ENCODE data around the gene NBPF6. TPM values are rescaled to one million over a fixed set of nuclear protein-coding genes. Genes with fewer than 3 reads are reported as not detected.

Gene NBPF6
- total RNA-seq, 1 experiment from 2014 or later, result not detected

GRCh38 chr1:108502138-108502537 is 52.0 kb downstream of the NBPF6 start:
- Histone ChIP-seq H4K8ac (replicated peaks; ENCODE audit: insufficient read length, low read depth, low read length) (no peak overlapping the region), H3K4me1 (ENCODE audit: insufficient read depth, low read length) (0 out of 2 replicates have a peak, but pooled peaks cover 3% of the 10 kb centered on the region), H4K5ac (ENCODE audit: insufficient read length, low read depth, low read length) (no peak overlapping the region), H3K23ac (ENCODE audit: insufficient read length, low read depth, low read length) (no peak overlapping the region), H2BK15ac (ENCODE audit: low read depth, low read length) (no peak overlapping the region), H2BK120ac (ENCODE audit: low read depth, low read length, poor library complexity, severe bottlenecking) (no peak overlapping the region), H2BK5ac (ENCODE audit: insufficient read length, low read length) (no peak overlapping the region), H2AK5ac (ENCODE audit: insufficient read length, low read length) (no peak overlapping the region), H3K14ac (ENCODE audit: insufficient read depth, low read length) (no peak overlapping the region), H4K91ac (ENCODE audit: insufficient read length, low read depth, low read length) (no peak overlapping the region), H3K27me3 (ENCODE audit: insufficient read depth, low read length) (no peaks in the 10 kb centered on the region), H3K27ac (ENCODE audit: insufficient read length, low read depth, low read length) (no peak overlapping the region), H2AFZ (ENCODE audit: low read length) (no peak overlapping the region), H3K9me3 (ENCODE audit: control insufficient read depth, low read depth, low read length) (no peaks in the 10 kb centered on the region), H2BK20ac (ENCODE audit: low read depth, low read length, poor library complexity, severe bottlenecking) (no peak overlapping the region), H3K4ac (ENCODE audit: low read depth, low read length) (no peak overlapping the region), H3K79me2 (ENCODE audit: insufficient read depth, low read length) (no peaks in the 10 kb centered on the region), H4K20me1 (ENCODE audit: control insufficient read depth, insufficient read depth, insufficient read length) (no peaks in the 10 kb centered on the region), H3T11ph (ENCODE audit: low read length) (no peak overlapping the region), H3K79me1 (ENCODE audit: insufficient read depth, low read depth, low read length, poor library complexity, severe bottlenecking) (no peaks in the 10 kb centered on the region), H3K9ac (ENCODE audit: extremely low read depth, insufficient read length, low read length) (no peak overlapping the region), H2BK12ac (ENCODE audit: insufficient read length, low read depth, low read length) (no peak overlapping the region), H3K4me2 (ENCODE audit: insufficient read depth, insufficient read length, low read length) (no peak overlapping the region), H3K23me2 (ENCODE audit: insufficient read length, low read depth, low read length, poor library complexity, severe bottlenecking) (no peaks in the 10 kb centered on the region), H3K56ac (ENCODE audit: insufficient read length, low read depth, low read length) (no peak overlapping the region), H3K18ac (ENCODE audit: insufficient read length, low read depth, low read length) (no peak overlapping the region)
- no peak overlapping the region for H3K4me3 Mint-ChIP-seq
- WGBS (ENCODE audit: extremely low coverage, insufficient read length, low lambda C conversion rate), result no CpG with 5 or more reads among the region's 2 CpGs
- no peaks in the 10 kb centered on the region for H3K27me3 Mint-ChIP-seq (ENCODE audit: low read depth)
- H3K27ac Mint-ChIP-seq, result peak overlapping the region in 1 of 3 experiments; percentile 86; a peak in 2 of 7 replicates
- DNase-seq, result no peak
- H3K36me3 Mint-ChIP-seq (ENCODE audit: insufficient read depth in 1 of 3, low read depth in 3 of 3), result no peaks in the 10 kb centered on the region
- H3K4me1 Mint-ChIP-seq, result peaks cover 5 to 11% of the 10 kb centered on the region in 2 experiments
- H3K9me3 Mint-ChIP-seq, result no peaks in the 10 kb centered on the region; a peak in 1 of 5 replicates
- TF ChIP-seq CTCF (conservative IDR thresholded peaks at IDR 0.05), result no peak
